K562 (cell line): Measurements from ENCODE around the gene ZNF785. TPM values are rescaled to one million over a fixed set of nuclear protein-coding genes. Genes with fewer than 3 reads are reported as not detected.

Source experiments
- BCOR ChIP-seq: fragments of 450-650 bp; IDR thresholded peaks from 2 replicates; pipeline ENCODE4 v1.6.1; 2016
- BRF2 ChIP-seq: IDR thresholded peaks from 3 replicates; pipeline ENCODE4 v1.6.1; 2011; ENCODE audit warnings: borderline replicate concordance, mild to moderate bottlenecking; ENCODE audit not compliant: insufficient read length, insufficient read depth
- CSDE1 ChIP-seq, 2 experiments: fragments of 450-650 bp; IDR thresholded peaks; 2 replicates each; pipeline ENCODE4 v1.6.1; 2016; ENCODE audit warnings: mild to moderate bottlenecking in 1 of 2
- CTCFL ChIP-seq: IDR thresholded peaks from 2 replicates; pipeline ENCODE4 v1.6.1; 2011; ENCODE audit warnings: borderline replicate concordance, low read depth, mild to moderate bottlenecking, moderate library complexity, low read length; ENCODE audit not compliant: insufficient read depth, poor library complexity, severe bottlenecking
- MGA ChIP-seq: fragments of 450-650 bp; IDR thresholded peaks from 2 replicates; pipeline ENCODE4 v1.6.1; 2016; ENCODE audit warnings: mild to moderate bottlenecking, moderate library complexity
- MYC ChIP-seq, 2 experiments: fragments of 250-450 bp in 1 of 2; sonication (Bioruptor Pico) in 1 of 2; IDR thresholded peaks; 2 replicates each; pipeline versions ENCODE4 v1.5.1 to v1.6.1; 2012 to 2021; ENCODE audit warnings: low read depth in 2 of 2, borderline replicate concordance in 1 of 2, improper control_type of control experiment in 1 of 2, low read length in 1 of 2, mild to moderate bottlenecking in 1 of 2, moderate library complexity in 1 of 2
- NCOR1 ChIP-seq: fragments of 450-650 bp; IDR thresholded peaks from 2 replicates; pipeline ENCODE4 v1.6.1; 2016; ENCODE audit warnings: mild to moderate bottlenecking, moderate library complexity
- NR1H2 ChIP-seq: sonication (generic); formaldehyde crosslinking; IDR thresholded peaks from 2 replicates; pipeline ENCODE4 v1.4.0; 2020; ENCODE audit warnings: mild to moderate bottlenecking, missing genetic modification reagents
- polyA plus RNA-seq, 8 experiments: library from polyadenylated mRNA; depleted of rRNA in 4 of 8; stranded (reverse) in 5 of 8; unstranded in 3 of 8; fragments of >200 nt; fragmentation: Nextera tagmentation in 2 of 8; fragmentation: Illumina TruSeq in 1 of 8; extraction: Ambion mirVana in 2 of 8; extraction: Trizol in 1 of 8; gene quantifications; 2 replicates each; pipeline versions ENCODE4 v1.2.1 to v1.2.3, GENCODE V29; 2011 to 2014; ENCODE audit warnings: inconsistent platforms in 1 of 8, missing spikeins in 1 of 8
- total RNA-seq, 7 experiments: library from RNA; depleted of rRNA in 6 of 7; stranded (reverse); fragments of >200 nt in 6 of 7; fragmentation: Illumina TruSeq in 2 of 7; extraction: Trizol in 2 of 7; gene quantifications; 2 replicates each; pipeline versions ENCODE4 v1.2.1 to v1.2.3, GENCODE V29; 2011 to 2021; ENCODE audit warnings: low replicate concordance in 1 of 7

ZNF785 gene
- total and polyA plus RNA-seq, 9 of the 15 experiments (the other 6 are each of a cell fraction or from before 2014, with no cell fraction given), result 0.64 to 11.0 (median 6.4) TPM

- TF ChIP-seq MGA (no peak), BCOR (no peak), NR1H2 (CRISPR knock-in tag) (no peak), NCOR1 (no peak), MYC (IDR thresholded peaks at IDR 0.05; ENCODE audit: low read depth, low read length) (no peak), MYC (CRISPR knock-in tag; IDR thresholded peaks at IDR 0.05; ENCODE audit: borderline replicate concordance, low read depth) (no peak), BRF2 (no peak), CTCFL (no peak), CSDE1 (IDR thresholded peaks at IDR 0.05) (no peak)
These were observed 7.4 kb upstream of the ZNF785 start (continued) for GRCh38 chr16:30592871-30593270.
